Measurements from ENCODE around the gene PRMT3.

DNA sequence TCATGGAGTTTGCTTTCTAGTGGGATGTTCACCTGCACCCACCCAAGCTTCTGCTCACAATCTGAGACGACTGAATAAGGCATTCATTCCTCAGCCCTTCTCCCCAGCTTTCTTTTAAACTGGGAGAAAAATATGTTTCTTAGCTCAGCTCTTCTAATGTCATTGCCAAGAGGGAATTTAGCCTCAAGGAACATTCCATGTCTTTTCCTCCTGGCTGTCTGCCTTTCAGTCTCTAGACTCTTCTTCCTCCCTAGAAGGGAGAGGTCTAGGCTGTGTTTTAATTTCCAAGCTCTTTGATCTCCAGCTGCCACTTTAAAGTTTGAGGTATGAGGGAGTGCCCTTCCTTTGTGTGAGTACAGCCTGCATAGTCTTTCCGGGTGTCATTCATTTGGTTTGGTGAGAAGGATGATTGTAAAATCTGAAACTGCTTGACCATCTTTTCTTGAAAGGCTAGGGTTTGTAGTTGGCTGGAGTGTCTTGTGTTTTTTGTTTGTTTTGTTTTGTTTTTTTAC lies 35.7 kb upstream of the PRMT3 start:
- no peak for TF ChIP-seq ZNF274 (IDR thresholded peaks at IDR 0.05; ENCODE audit: low read depth, low read length)
- no peak for TF ChIP-seq YY1 (IDR thresholded peaks at IDR 0.05; ENCODE audit: insufficient read depth, insufficient read length)
- no peak for TF ChIP-seq SUZ12 (IDR thresholded peaks at IDR 0.05; ENCODE audit: extremely low read depth, insufficient read depth, insufficient read length)

Measured in NT2/D1 (cell line).